Heart right ventricle (tissue), 16 donors: ENCODE data around the gene SPESP1. TPM values are rescaled to one million over a fixed set of nuclear protein-coding genes. Genes with fewer than 3 reads are reported as not detected.

Experiments
- ATAC-seq, 8 donors: fragments of 200-7000 bp; cut with Tn5 transposase; one replicate each; pipeline ENCODE4 v1.9.1; 2020; ENCODE audit warnings: mild to moderate bottlenecking in 8 of 8, moderate library complexity in 8 of 8, moderate number of reproducible peaks in 1 of 8
- DNase-seq, 2 donors: peaks; one replicate each; pipeline ENCODE4 v3.0.0-alpha.2; 2020
- H3K27ac ChIP-seq, 10 donors: fragments of 200-600 bp; sonication (generic) in 2 of 10; one replicate each; pipeline versions ENCODE4 v1.5.0 to v1.8.0; 2020 to 2022; ENCODE audit warnings: mild to moderate bottlenecking in 3 of 10
- H3K27me3 ChIP-seq, 7 donors: fragments of 200-600 bp; one replicate each; pipeline ENCODE4 v1.8.0; 2021 to 2022; ENCODE audit warnings: mild to moderate bottlenecking in 2 of 7
- H3K36me3 ChIP-seq, 9 donors: fragments of 200-600 bp; sonication (generic) in 1 of 9; one replicate each; pipeline versions ENCODE4 v1.5.0 to v1.8.0; 2020 to 2022; ENCODE audit warnings: mild to moderate bottlenecking in 2 of 9
- H3K4me1 ChIP-seq, 9 donors: fragments of 200-600 bp; sonication (generic) in 1 of 9; one replicate each; pipeline versions ENCODE4 v1.5.0 to v1.8.0; 2020 to 2022; ENCODE audit warnings: mild to moderate bottlenecking in 4 of 9
- H3K4me3 ChIP-seq, 10 donors: fragments of 200-600 bp; sonication (generic) in 2 of 10; one replicate each; pipeline versions ENCODE4 v1.5.0 to v1.8.0; 2020 to 2022; ENCODE audit warnings: mild to moderate bottlenecking in 7 of 10, moderate library complexity in 2 of 10
- H3K9me3 ChIP-seq, 11 donors: fragments of 200-600 bp in 10 of 11; sonication (generic) in 2 of 11; one replicate each; pipeline versions ENCODE4 v1.5.0 to v1.8.0; 2013 to 2022; ENCODE audit warnings: mild to moderate bottlenecking in 2 of 11, control low read depth in 1 of 11, moderate library complexity in 1 of 11
- WGBS, 2 donors: extraction: QIAGEN DNeasy Blood & Tissue Kit; methylation state at CpG; one replicate each; pipeline ENCODE4 v1.1.7; 2013; ENCODE audit warnings: inconsistent platforms in 1 of 2; 5-methylcytosine and 5-hydroxymethylcytosine counted together
- intact Hi-C, 10 donors: fragments of 100-400 bp; cut with DNase I; formaldehyde crosslinking; loops; one replicate each; pipeline versions ENCODE4 v1.11.1 to v1.14.2; 2022
- polyA plus RNA-seq, 2 donors: library from polyadenylated mRNA; stranded (reverse); fragments of 200-250 nt; gene quantifications; one replicate each; pipeline ENCODE4 v1.2.3, GENCODE V29; 2013
- total RNA-seq, 10 donors: library from RNA; stranded (reverse); fragmentation: NEBNext Ultra II Directional in 3 of 10; extraction: Animal tissue kit (Norgen Biotek cat#: 25700) in 3 of 10; gene quantifications; one replicate each; pipeline versions ENCODE4 v1.2.1 to v1.2.4, GENCODE V29; 2021 to 2023
- TF ChIP-seq, protein P1 (sequence below), 9 donors: fragments of 200-600 bp; sonication (generic) in 2 of 9; IDR thresholded peaks; one replicate each; pipeline versions ENCODE4 v1.5.0 to v1.8.0; 2021 to 2022; ENCODE audit warnings: antibody characterized with exemption in 9 of 9, mild to moderate bottlenecking in 5 of 9, moderate library complexity in 1 of 9
- donor health status: Arrhythmogenic right ventricular cardiomyopathy.
- donor health status: ischemic (EF 13 %, LVEDD 7.1; RV severe dilation, severe dysfunction).
- donor health status: healthy with polysubstance abuse.
- donor health status: DM: no; HTN: yes; CAD: no.
- donor health status: DM: no; HTN: no; CAD: no.
- donor health status: ischemic (EF 25% LVEDD 6.9; RV normal size, moderate dysfunction).
- donor health status: ischemic (EF 25% LVEDD 5.7; RV mildly dilated, moderate dysfunction).
- donor health status: healthy.
- donor health status: DM: yes; HTN: yes; CAD: no.
- donor health status: Ischemic cardiomyopathy.
- donor health status: ischemic (EF 35%, LVEDD 5.7; RV mildly dilated, moderate dysfunction).
- donor health status: nonischemic (EF 11% LVEDD 7.7; RV severe dilation, severe dysfunction).
- donor health status: DM: yes; HTN: yes; CAD: no.
- donor health status: PGD.
- donor health status: ischemic (EF 29% LVEDD 5.4; RV normal size, mild dysfunction).
- donor health status: nonischemic (EF 23%, LVEDD 6.1; RV moderate dilation, normal function).

SPESP1 gene
- total and polyA plus RNA-seq, 12 donors: 1.0 to 10.5 (median 4.8) TPM

DNA sequence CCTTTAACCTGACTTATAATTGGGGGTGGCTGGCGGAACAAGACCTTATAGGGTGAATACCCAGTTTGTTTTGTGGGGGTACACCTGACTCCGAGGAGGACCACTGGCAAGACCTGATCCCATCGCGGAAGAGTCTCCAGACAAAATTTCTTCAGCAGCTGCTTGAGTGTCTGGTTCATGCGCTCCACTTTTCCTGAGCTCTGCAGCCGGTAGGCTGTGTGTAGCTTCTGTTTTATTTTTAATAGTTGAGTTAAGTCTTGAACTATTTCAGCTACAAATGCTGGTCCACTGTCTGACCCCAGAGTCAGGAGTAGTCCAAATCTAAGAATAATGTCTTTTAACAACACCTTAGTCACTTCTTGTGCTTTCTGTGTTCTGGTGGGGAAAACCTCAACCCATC is 63.0 kb downstream of the SPESP1 start:
- H3K36me3 ChIP-seq: no peaks in the 10 kb centered on the region
- intact Hi-C loops: no loop called here
- H3K27ac ChIP-seq: no peak overlapping the region
- no peaks in the 10 kb centered on the region for H3K27me3 ChIP-seq
- no peak overlapping the region for H3K4me3 ChIP-seq
- peaks cover 0 to 22% (median 10%) of the 10 kb centered on the region in 9 donors for H3K4me1 ChIP-seq
- TF ChIP-seq, protein P1, sequence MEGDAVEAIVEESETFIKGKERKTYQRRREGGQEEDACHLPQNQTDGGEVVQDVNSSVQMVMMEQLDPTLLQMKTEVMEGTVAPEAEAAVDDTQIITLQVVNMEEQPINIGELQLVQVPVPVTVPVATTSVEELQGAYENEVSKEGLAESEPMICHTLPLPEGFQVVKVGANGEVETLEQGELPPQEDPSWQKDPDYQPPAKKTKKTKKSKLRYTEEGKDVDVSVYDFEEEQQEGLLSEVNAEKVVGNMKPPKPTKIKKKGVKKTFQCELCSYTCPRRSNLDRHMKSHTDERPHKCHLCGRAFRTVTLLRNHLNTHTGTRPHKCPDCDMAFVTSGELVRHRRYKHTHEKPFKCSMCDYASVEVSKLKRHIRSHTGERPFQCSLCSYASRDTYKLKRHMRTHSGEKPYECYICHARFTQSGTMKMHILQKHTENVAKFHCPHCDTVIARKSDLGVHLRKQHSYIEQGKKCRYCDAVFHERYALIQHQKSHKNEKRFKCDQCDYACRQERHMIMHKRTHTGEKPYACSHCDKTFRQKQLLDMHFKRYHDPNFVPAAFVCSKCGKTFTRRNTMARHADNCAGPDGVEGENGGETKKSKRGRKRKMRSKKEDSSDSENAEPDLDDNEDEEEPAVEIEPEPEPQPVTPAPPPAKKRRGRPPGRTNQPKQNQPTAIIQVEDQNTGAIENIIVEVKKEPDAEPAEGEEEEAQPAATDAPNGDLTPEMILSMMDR (IDR thresholded peaks at IDR 0.05): no peak
- ATAC-seq (no peak), DNase-seq (no peak)
- 94% methylated on average over 6 of the region's 6 CpGs for WGBS, 2 donors
- H3K9me3 ChIP-seq: no peaks in the 10 kb centered on the region

GRCh38 chr15:68994149-68994548 is 63.8 kb downstream of the SPESP1 start:
- Histone ChIP-seq H3K27me3 (no peaks in the 10 kb centered on the region), H3K4me1 (peaks cover 0 to 31% (median 11%) of the 10 kb centered on the region in 9 donors), H3K36me3 (no peaks in the 10 kb centered on the region), H3K9me3 (no peaks in the 10 kb centered on the region), H3K27ac (no peak overlapping the region), H3K4me3 (no peak overlapping the region)
- intact Hi-C loops: no loop called here
- 83 to 96% methylated on average over 2 of the region's 2 CpGs for WGBS, 2 donors
- TF ChIP-seq, protein P1 (IDR thresholded peaks at IDR 0.05): no peak
- ATAC-seq (no peak), DNase-seq (no peak)

DNA sequence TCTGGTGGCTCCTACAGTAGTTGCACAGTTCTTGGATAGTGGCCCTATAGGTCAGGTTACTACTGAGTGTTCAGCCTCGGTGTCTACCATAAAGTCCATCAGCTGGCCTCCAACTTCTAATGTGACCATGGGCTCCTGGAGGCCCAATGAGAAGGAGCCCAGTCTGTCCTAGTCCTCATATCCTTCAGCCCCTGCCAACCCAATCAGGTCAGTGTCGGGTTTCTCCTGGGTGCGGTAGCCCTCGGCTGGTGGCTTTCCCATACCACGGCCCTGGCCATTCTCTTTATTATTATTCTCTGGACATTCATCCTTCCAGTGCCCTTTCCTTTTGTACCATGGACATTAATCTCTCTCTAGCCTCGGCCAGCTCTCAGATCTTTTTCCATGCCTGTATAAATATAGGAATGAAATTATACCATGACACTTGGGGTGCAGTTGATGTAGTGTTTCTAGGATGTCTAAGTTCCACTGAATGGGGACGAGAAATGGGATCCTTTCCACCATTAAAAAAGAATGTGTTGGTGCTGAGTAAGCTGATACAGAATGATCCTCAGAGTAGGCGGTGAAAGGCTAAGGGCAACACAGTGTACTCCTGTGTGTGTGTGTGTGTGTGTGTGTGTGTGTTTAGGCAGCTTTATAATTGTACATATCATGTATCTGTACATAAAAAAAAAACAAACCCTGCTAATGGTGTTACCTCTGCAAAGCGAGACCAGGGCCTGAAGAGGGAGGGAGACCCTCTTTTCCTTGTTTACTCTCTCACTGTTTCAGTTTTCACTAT is 64.8 kb downstream of the SPESP1 start:
- Histone ChIP-seq H3K4me1 (peaks cover 0 to 39% (median 13%) of the 10 kb centered on the region in 9 donors), H3K9me3 (no peaks in the 10 kb centered on the region), H3K27me3 (no peaks in the 10 kb centered on the region), H3K4me3 (no peak overlapping the region), H3K27ac (no peak overlapping the region), H3K36me3 (no peaks in the 10 kb centered on the region)
- ATAC-seq: no peak
- DNase-seq: no peak
- TF ChIP-seq, protein P1 (IDR thresholded peaks at IDR 0.05): no peak
- intact Hi-C loops: no loop called here
- WGBS, 2 donors: 90 to 91% methylated on average over 9 of the region's 9 CpGs

Other genes starting within 250 kb of the SPESP1 start
- 100 to 1,000 TPM; 122 to 201 (median 152) TPM for gene ANP32A, start 109.6 kb upstream of the SPESP1 start, total RNA-seq
- gene ANP32A, start 109.6 kb upstream of the SPESP1 start, polyA plus RNA-seq: 100 to 1,000 TPM in 1 of 2 donors, 10 to 100 TPM in 1; 87.3 to 141 TPM
- gene NOX5, start 84.2 kb downstream of the SPESP1 start, total RNA-seq: under 1 TPM in 6 of 10 donors, not detected in 4; 0.06 to 0.30 (median 0.18) TPM
- gene NOX5, start 84.2 kb downstream of the SPESP1 start, polyA plus RNA-seq: under 1 TPM; 0.06 to 0.37 TPM
- 10 to 100 TPM in 2 of 10 donors, 1 to 10 TPM in 8; 6.0 to 13.3 (median 8.6) TPM for gene GLCE, start 230.1 kb downstream of the SPESP1 start, total RNA-seq
- gene GLCE, start 230.1 kb downstream of the SPESP1 start, polyA plus RNA-seq: 1 to 10 TPM; 5.4 to 7.0 TPM